A549 treated with CpdA at 1 μM for 4 hours (cell line): Measurements from ENCODE around the gene DNAL1. TPM values are rescaled to one million over a fixed set of nuclear protein-coding genes. Genes with fewer than 3 reads are reported as not detected.

Source experiments
- total RNA-seq: library from RNA; stranded (reverse); fragments of 200-300 nt; extraction: Qiagen RNA extraction; gene quantifications from 5 replicates; pipeline ENCODE4 v1.2.3, GENCODE V29; 2022; ENCODE audit warnings: low read depth

The DNAL1 gene
- total RNA-seq: 9.3 to 10.5 TPM (median 9.9 TPM) in 5 replicates

GRCh38 chr14:73644531-73645247 lies at the start of gene DNAL1:
Gene DNAL1, plus strand, starts transcription at chr14:73644986. Its CDS starts 54 bp downstream, at chr14:73645040.

GRCh38 chr14:73612339-73613045 lies 32.3 kb upstream of the DNAL1 start, which contains the start of gene ACOT6:
Gene ACOT6, plus strand, starts transcription at chr14:73612517. Its CDS starts 55 bp downstream, at chr14:73612572.

GRCh38 chr14:73713803-73714655 lies 69.2 kb downstream of the DNAL1 start, which contains the start of gene PNMA1:
Gene PNMA1, minus strand, starts transcription at chr14:73714384. Its CDS starts 745 bp downstream, at chr14:73713639.

Other genes with a start within 250 kb of the DNAL1 start
- 34.8 to 42.7 TPM (median 41.9 TPM) in 5 replicates for gene NUMB, start 186.4 kb upstream of the DNAL1 start, total RNA-seq
- gene RIOX1, start 154.1 kb upstream of the DNAL1 start, total RNA-seq: 20.1 to 28.2 TPM (median 26.1 TPM) in 5 replicates
- gene ACOT1, start 107.8 kb upstream of the DNAL1 start, total RNA-seq: 6.1 to 8.2 TPM (median 7.4 TPM) in 5 replicates
- gene HEATR4, start 86.0 kb upstream of the DNAL1 start, total RNA-seq: 0.02 to 0.07 TPM (median 0.06 TPM) in 3 of 5 replicates, not detected in the others
- 42.7 to 50.5 TPM (median 50.2 TPM) in 5 replicates for gene ACOT2, start 75.8 kb upstream of the DNAL1 start, total RNA-seq
- 1.4 to 2.2 TPM (median 2.0 TPM) in 5 replicates for gene ACOT4, start 53.1 kb upstream of the DNAL1 start, total RNA-seq
- not detected in 5 replicates for gene ACOT6, start 32.5 kb upstream of the DNAL1 start, total RNA-seq
- gene PNMA1, start 69.4 kb downstream of the DNAL1 start, total RNA-seq: 55.7 to 62.5 TPM (median 59.4 TPM) in 5 replicates
- 7.5 to 10.4 TPM (median 10.2 TPM) in 5 replicates for gene PTGR2, start 206.8 kb downstream of the DNAL1 start, total RNA-seq
- 43.0 to 57.5 TPM (median 44.5 TPM) in 5 replicates for gene ZNF410, start 241.9 kb downstream of the DNAL1 start, total RNA-seq